ENCODE results near the gene TRRAP. TPM values are rescaled to one million over a fixed set of nuclear protein-coding genes. Genes with fewer than 3 reads are reported as not detected.

Gene TRRAP
- total RNA-seq, 2 experiments from 2014 or later: 45.5 to 48.2 TPM

DNA sequence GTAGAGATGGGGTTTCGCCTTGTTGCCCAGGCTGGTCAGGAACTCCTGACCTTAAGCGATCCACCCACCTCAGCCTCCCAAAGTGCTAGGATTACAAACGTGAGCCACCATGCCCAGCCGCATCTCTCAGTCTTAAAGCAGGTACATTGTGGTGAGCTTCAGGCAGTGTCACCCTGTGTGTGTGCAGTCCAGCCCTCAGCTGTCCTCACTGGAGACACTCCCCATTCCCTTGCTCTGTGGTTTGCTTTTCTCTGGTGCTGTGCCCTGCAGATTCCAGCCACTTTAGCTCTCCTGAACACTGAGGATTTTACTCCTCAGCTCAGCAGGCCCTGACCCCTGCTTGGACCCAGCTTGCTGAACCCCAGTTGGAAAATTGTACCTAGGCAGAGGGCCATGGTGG, 6.1 kb downstream of the TRRAP start:
- POLR2A ChIA-PET: interaction anchor here (0.6 kb wide), 1 partner anchor 343 kb away, joined by 3 read pairs; no protein-coding TSS in a partner anchor
- ATAC-seq (no peak), DNase-seq (no peak)
- CTCF ChIA-PET: interaction anchor here (0.9 kb wide), 1 partner anchor 9 kb away, joined by 3 read pairs; no protein-coding TSS in a partner anchor
- peaks cover 38% of the 10 kb centered on the region for H3K36me3 Mint-ChIP-seq (ENCODE audit: low read depth)
- no peaks in the 10 kb centered on the region for H3K9me3 Mint-ChIP-seq
- peaks cover 34% of the 10 kb centered on the region for H3K4me1 Mint-ChIP-seq (ENCODE audit: low read depth)
- H3K4me3 Mint-ChIP-seq: no peak overlapping the region
- no peaks in the 10 kb centered on the region for H3K27me3 Mint-ChIP-seq
- intact Hi-C loops (cut with micrococcal nuclease): no loop called here
- TF ChIP-seq, protein P1, sequence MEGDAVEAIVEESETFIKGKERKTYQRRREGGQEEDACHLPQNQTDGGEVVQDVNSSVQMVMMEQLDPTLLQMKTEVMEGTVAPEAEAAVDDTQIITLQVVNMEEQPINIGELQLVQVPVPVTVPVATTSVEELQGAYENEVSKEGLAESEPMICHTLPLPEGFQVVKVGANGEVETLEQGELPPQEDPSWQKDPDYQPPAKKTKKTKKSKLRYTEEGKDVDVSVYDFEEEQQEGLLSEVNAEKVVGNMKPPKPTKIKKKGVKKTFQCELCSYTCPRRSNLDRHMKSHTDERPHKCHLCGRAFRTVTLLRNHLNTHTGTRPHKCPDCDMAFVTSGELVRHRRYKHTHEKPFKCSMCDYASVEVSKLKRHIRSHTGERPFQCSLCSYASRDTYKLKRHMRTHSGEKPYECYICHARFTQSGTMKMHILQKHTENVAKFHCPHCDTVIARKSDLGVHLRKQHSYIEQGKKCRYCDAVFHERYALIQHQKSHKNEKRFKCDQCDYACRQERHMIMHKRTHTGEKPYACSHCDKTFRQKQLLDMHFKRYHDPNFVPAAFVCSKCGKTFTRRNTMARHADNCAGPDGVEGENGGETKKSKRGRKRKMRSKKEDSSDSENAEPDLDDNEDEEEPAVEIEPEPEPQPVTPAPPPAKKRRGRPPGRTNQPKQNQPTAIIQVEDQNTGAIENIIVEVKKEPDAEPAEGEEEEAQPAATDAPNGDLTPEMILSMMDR (IDR thresholded peaks at IDR 0.05): no peak
- no peak overlapping the region for H3K27ac Mint-ChIP-seq

DNA sequence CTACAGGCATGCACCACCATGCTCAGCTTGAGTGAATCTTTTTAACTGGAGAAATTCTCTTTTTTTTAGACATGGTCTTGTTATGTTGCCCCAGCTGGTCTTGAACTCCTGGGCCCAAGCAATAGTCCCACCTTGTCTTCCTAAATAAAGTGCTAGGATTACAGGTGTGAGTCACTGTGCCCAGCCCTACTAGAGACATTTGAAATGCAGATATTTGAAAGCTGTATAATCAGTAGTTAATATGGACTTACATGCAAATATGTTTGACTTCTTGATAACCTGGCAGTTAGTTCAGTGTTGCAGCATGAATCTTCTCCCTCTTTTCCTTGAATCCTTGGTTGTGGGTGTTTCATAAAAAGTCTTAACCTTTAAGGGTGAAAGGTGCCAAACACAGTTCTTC, 8.7 kb downstream of the TRRAP start:
- no peak overlapping the region for H3K27ac Mint-ChIP-seq
- no peak for ATAC-seq
- CTCF ChIA-PET: interaction anchor here (1.3 kb wide), 1 partner anchor 37 kb away, joined by 3 read pairs; no protein-coding TSS in a partner anchor
- intact Hi-C loops (cut with micrococcal nuclease): no loop called here
- no peaks in the 10 kb centered on the region for H3K27me3 Mint-ChIP-seq
- peaks cover 20% of the 10 kb centered on the region for H3K4me1 Mint-ChIP-seq (ENCODE audit: low read depth)
- no peak for DNase-seq
- TF ChIP-seq, protein P1 (IDR thresholded peaks at IDR 0.05): no peak
- peaks cover 30% of the 10 kb centered on the region for H3K36me3 Mint-ChIP-seq (ENCODE audit: low read depth)
- no peak overlapping the region for H3K4me3 Mint-ChIP-seq
- no peaks in the 10 kb centered on the region for H3K9me3 Mint-ChIP-seq
- POLR2A ChIA-PET: no interaction called here

DNA sequence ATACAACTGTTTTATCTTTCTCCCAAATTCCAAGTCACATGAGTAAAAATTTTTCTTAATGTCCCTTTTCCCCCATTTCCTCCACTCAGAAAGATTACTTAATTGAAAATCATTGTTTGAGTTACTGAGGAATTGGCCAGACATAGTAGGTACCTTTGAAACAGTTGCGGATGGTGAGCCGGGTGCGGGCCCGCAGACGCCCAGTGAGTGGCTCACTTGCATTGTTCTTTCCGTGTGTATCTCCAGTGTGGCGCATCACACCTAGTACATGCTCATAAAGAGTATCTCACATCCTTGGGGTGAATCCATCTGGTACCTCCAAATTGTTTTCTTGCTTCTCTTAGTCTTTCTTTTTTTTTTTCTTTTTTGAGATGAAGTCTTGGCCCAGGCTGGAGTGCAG, 14.3 kb downstream of the TRRAP start:
- CTCF ChIA-PET: interaction anchor here (4.6 kb wide), 1 partner anchor 14 kb away, joined by 23 read pairs; the partner anchor contains the start of gene TRRAP
- ATAC-seq (no peak), DNase-seq (no peak)
- POLR2A ChIA-PET: no interaction called here
- intact Hi-C loops (cut with micrococcal nuclease): no loop called here
- Mint-ChIP-seq H3K9me3 (no peaks in the 10 kb centered on the region), H3K27ac (no peak overlapping the region), H3K36me3 (ENCODE audit: low read depth) (peaks cover 44% of the 10 kb centered on the region), H3K4me3 (no peak overlapping the region), H3K4me1 (ENCODE audit: low read depth) (peaks cover 11% of the 10 kb centered on the region), H3K27me3 (no peaks in the 10 kb centered on the region)
- TF ChIP-seq, protein P1 (IDR thresholded peaks at IDR 0.05): no peak

DNA sequence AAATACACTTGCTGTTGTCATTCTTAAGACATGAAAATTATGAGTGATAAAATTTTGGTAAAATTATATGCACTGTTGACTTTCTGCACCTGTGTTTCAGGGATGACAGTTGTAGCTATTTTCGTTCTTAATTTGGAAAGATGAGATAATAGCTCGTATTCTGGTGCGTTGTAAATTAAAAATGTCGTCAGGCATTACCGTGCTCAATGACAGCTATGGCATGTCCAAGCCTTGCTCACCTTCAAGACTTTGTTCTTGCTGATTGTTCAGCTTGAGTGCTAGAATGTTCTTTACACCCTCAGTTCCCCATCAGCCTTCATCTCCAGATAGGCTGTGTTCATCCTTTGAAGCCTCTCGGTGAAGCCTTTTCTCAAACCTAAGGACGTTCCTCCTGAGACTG, 21.5 kb downstream of the TRRAP start:
- peaks cover 59% of the 10 kb centered on the region for H3K36me3 Mint-ChIP-seq (ENCODE audit: low read depth)
- TF ChIP-seq, protein P1 (IDR thresholded peaks at IDR 0.05): no peak
- ChIA-PET POLR2A (no interaction called here), CTCF (interaction anchor here (1.5 kb wide), 1 partner anchor 18 kb away, joined by 3 read pairs; no protein-coding TSS in a partner anchor)
- H3K9me3 Mint-ChIP-seq: no peaks in the 10 kb centered on the region
- intact Hi-C loops (cut with micrococcal nuclease): no loop called here
- no peaks in the 10 kb centered on the region for H3K27me3 Mint-ChIP-seq
- ATAC-seq (no peak), DNase-seq (no peak)
- H3K27ac Mint-ChIP-seq: no peak overlapping the region
- no peak overlapping the region for H3K4me3 Mint-ChIP-seq
- H3K4me1 Mint-ChIP-seq (ENCODE audit: low read depth): no peaks in the 10 kb centered on the region

DNA sequence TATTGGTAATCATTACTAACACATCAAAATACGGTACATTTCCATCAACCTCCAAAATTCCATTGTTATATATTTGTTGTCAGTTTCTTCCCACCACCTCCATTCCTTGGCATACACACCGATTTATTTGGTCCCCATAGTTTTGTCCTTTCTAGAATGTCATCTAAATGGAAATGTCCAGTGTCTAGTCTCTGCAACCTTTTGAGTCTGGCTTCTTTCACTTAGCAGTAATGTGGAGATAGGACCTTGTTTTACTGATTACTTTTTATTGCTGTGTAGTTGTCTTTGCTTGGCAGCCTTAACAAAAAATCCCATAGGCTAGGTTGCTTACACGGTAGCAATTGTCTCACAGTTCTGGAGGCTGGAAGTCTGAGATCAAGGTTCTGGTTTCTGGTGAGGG, 22.5 kb downstream of the TRRAP start:
- POLR2A ChIA-PET: no interaction called here
- DNase-seq (no peak), ATAC-seq (no peak)
- Mint-ChIP-seq H3K36me3 (ENCODE audit: low read depth) (peaks cover 61% of the 10 kb centered on the region), H3K27me3 (no peaks in the 10 kb centered on the region), H3K4me1 (ENCODE audit: low read depth) (no peaks in the 10 kb centered on the region), H3K4me3 (no peak overlapping the region), H3K27ac (no peak overlapping the region), H3K9me3 (no peaks in the 10 kb centered on the region)
- CTCF ChIA-PET: no interaction called here
- TF ChIP-seq, protein P1 (IDR thresholded peaks at IDR 0.05): no peak
- intact Hi-C loops (cut with micrococcal nuclease): no loop called here
